GF-D8 (cell line): ENCODE measurements around the gene FOXP3.
"Not testable (repeated sequence)": the region's sequence is repeated elsewhere in the genome, so short reads cannot be mapped to it uniquely, and the experiment has no call there.

Experiments
- DNase-seq: peaks from one replicate; lab custom pipeline; 2025; lab: John Stamatoyannopoulos, UW

FOXP3 gene, protein sequence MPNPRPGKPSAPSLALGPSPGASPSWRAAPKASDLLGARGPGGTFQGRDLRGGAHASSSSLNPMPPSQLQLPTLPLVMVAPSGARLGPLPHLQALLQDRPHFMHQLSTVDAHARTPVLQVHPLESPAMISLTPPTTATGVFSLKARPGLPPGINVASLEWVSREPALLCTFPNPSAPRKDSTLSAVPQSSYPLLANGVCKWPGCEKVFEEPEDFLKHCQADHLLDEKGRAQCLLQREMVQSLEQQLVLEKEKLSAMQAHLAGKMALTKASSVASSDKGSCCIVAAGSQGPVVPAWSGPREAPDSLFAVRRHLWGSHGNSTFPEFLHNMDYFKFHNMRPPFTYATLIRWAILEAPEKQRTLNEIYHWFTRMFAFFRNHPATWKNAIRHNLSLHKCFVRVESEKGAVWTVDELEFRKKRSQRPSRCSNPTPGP

DNA sequence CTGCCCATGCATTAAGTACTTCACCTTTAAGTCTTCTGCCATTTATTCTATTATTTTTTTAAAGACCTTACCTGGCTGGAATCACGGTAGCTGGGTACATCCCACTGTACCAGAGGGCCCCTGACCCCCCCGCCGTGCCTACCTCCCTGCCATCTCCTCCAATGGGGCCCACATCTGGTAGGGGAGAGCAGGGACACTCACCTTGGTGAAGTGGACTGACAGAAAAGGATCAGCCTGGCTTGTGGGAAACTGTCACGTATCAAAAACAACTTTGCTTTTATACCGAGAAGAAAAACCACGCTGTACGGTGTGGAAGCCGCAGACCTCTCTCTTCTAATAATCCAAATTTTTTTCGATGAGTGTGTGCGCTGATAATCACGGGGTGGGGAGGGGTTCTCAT lies at the start of gene FOXP3:
TSS of gene FOXP3 (minus strand) at position 251 of the 400 bp plus-strand sequence. CDS start 6,205 bp downstream, outside the sequence.
- DNase-seq, result no peak

DNA sequence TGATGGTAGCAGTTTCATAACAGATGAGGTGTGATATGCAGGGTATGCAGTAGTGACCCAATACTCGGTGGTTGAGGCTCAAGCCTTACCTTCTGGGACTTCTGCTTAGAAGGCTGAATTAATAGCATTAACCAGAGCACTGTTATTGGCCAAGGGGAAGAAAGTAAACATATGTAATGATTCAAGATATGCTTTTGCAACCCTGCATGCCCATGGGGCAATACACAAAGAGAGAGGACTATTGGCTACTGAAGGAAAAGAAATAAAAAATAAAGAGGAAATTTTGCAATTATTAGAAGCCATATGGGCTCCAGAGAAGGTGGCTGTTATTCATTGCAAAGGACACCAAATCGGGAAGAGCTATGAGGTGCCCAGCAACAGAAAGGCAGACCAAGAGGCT lies 47.7 kb upstream of the FOXP3 start:
- no peak for DNase-seq

DNA sequence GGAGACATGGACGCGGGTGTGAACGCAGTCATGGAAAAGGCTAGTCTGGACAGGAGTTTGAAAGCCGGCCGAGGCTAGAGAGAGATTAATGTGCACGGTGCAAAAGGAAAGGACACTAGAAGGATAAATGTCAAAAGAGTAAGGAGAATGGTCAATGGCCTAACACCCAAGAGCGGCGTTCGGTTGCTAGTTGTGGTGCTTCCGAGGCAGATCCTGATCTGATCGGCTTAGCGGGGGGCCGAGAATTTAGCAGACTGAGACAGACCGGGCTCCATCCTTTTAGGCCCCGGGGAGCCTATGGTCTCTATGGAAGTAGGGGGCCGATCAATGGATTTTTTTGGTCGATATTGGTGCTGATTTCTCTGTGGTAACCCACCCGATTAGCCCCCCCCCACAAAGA lies 45.9 kb upstream of the FOXP3 start:
- DNase-seq, result no peak

DNA sequence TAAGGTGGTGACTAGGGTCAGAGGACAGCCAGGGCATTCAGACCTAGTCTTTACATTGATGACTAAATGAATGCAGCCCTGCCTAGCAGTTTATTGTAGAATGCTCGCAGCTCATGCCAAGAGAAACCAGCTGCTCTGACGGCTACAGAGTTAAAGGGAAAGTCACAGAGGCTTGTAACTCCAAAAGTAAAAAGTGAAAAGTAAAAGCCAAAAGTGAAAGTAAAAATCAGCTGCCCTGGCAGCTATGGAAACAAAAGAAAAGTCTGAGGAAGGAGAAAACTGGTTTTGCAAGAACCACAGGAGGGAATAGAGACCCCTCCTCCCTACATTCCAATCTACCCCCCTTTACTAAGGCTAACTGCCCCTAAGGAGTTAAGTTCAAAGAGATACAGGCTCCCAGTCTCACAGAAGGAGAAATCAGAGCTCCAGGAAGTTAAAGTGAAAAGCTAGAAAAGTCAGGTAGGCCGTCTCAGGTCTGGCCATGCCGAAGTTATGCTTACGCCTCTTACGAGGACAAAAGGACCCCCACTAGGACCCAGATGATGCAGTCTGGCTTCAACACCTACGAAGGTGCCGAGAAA lies 45.0 kb upstream of the FOXP3 start:
- DNase-seq, result no peak

DNA sequence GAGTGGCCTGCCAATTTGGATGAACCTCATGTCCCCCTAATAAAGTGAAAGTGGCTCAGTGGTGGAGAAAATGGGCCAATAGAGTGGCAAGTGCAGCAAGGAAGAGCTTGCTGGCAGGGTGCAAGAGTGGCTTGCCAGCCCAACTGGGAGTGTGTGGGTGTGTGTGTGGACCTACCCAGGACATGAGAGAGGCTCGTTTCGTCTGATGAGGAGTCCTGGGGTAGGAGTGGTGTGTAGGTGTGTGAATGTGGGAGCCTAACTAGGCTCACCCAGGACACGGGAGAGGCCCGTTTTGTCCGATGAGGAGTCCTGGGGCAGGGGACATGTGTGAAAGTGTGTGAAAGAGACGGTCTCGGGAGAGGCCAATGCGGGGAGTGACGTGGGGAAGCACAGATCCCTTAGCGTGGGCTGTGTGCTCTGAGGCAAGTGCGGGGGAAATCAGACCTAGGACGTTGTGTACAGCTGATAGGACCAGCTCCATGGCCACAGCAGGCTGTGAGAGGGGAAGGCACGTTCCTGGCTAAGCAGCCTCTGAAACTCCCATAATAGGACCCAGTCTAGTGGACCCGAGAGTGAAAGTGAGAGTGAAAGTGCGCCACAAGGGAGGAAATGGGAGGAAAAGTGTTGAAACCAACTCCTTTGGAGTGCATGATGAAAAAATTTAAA lies 44.2 kb upstream of the FOXP3 start:
- DNase-seq, result no peak

DNA sequence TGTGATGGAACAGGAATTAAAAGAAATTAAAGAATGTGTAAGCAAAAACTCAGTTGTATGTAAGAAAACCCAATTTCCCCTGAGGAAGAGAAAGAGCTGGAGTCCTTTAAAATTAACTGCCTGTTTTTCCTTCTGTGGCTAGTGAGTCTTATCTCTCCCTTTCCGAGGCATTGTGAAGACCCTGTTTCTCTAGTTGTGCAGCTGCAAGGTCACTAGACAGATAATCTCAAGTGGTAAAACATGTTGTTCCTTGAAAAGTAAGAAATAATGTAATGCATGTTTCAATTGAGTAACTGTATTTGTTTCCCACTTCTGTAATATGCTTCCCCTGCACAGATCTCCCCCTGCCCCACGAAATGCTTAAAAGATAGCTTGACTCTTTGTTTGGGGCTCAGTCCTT lies 43.3 kb upstream of the FOXP3 start:
- DNase-seq, result not testable (repeated sequence)

DNA sequence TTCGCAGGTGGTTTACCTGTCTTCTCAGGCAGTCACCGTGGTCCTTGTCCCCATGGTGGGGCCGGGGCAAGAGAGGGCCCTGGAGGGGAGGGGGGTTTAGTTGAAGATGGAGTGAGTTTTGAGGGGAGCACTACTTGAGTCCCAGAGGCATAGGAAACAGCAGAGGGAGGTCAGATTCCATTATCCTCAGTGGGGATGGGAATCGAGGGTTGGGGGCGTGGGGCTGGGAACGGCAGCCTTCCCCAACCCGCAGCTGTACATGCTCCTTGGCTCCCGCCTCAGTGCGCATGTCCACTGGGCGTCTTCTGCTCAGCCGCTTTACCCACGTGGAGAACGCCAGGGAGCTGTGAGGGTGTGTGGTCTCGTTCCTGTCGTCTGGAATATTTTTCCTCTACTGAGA lies 38.8 kb upstream of the FOXP3 start, which contains the start of gene GAGE10:
TSS of gene GAGE10 (plus strand) at position 301 of the 400 bp plus-strand sequence. CDS start 1,214 bp downstream, outside the sequence.
- DNase-seq, result no peak

DNA sequence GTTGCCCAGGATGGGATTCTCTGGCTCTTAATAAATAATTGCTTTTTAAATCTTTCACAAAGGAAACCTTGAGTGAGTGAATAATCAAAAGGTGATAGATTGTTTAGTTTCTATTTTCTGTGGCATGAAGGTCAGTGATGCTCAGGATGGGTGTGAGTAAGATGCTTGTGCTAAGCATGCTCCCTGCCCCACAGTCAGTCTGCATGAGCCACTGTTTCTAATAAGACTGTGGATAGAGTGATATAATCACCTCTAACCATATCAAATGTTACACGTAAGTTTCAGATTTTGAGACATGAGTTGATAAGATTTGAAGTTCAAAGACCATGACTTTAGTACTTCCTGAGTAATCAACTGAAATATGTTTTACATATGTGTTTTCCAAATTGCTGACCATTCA lies 36.2 kb upstream of the FOXP3 start:
- no peak for DNase-seq

DNA sequence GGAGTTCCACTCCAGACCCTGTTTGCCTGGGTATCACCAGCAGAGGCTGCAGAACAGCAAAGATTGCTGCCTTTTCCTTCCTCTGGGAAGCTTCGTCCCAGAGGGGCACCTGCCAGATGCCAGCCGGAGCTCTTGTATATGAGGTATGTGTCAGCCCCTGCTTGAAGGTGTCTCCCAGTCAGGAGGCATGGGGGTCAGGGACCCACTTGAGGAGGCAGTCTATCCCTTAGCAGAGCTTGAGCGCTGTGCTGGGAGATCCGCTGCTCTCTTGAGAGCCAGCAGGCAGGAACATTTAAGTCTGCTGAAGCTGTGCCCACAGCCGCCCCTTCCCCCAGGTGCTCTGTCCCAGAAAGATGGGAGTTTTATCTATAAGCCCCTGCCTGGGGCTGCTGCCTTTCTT lies 34.8 kb upstream of the FOXP3 start:
- not testable (repeated sequence) for DNase-seq

DNA sequence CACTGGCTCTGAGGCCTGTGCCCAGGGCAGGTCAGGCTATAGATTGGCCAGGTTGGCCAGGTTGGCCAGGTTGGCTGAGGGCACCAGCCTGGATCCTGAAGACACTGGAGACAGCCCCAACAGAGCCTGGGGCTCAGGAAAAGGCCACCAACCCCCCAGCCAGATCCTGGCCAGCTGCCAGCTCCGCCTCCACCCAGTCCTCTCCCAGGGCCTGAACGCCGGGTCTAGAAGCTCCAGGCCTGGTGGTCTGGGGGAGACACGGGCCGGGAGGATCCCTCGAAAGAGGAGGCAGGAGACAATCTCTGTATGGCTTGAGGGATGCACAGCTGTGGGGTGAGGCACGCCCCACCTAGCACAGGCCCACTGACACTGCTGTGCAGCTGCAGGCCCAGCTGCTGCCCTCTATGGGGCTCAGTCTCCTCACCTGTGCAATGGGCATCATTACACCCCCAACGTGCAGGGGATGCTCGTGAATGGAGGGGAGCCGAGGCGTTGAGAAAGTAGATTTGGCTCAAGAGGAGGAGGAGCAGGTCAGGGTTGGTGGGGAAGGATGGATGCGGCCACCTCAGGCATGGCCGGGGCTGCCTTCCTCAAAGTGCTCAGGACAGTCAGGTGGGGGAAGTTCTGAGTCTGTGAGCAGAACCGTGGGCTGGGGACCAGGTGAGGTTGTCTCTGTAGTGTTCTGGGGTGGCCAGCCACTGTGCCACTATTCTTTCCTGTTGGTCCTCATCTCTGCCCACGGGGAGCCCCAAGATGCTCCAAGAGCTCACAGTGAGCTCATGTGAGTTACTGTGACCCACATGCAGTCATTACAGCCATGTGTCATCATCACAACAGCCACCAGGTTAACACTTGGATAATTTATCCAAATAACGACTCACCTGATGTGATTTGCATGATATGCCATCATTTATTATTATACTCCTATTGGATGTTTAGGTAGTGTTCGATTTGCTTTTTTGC lies 28.2 kb upstream of the FOXP3 start:
- no peak for DNase-seq

DNA sequence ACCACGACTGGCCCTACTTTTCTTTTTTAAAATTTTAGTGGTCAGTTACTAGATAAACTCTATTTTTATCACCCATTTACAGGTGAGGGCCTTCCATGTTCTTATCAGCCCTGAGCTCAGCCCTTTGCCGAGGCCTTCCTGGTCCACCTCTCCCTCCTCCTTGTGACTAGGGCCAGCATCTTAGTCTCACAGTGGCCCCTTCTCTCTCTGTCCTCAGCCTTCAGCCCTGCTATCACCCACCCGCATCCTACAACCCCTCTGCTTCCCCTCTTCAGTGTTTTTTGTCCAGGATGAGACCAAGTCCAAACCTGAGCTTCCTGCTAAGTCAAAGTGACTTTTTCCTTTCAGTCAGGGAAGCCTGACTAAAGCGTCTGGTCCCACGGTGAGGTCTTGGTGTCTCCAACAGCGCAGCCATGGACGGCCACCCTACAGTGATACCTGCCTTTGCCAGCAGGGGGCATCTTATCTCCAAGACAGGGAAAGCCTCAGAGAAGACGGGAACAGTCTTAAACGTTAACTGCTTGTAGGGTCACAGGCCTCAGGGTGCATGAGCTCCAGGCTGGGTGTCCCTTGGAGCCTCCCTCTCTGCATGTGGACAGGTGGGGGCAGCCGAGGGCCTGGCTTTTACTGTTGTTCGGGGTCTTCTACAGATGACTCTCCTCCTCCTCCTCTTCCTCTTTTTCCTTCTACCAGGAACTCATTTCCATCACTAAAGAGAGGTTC lies 27.3 kb upstream of the FOXP3 start:
- no peak for DNase-seq

DNA sequence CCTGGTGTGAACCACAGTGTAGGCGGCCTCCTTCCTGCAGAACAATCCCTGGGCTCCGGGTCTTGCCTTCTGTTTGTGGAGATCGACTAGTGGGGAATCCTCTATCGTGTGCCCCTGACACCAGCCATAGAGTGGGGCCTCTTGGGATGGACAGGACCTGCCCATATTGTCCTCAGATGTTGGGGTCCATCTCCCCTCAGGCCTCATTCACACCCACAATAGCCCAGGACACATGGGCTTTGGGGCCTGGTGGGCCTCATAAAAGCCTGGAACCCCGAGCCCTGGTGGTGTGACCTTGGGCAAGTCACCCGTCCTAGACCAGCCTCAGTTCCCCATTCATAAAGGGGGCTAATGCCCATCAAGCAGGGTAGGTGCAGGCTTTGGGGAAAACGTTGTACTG lies 25.7 kb upstream of the FOXP3 start:
- DNase-seq, result no peak

DNA sequence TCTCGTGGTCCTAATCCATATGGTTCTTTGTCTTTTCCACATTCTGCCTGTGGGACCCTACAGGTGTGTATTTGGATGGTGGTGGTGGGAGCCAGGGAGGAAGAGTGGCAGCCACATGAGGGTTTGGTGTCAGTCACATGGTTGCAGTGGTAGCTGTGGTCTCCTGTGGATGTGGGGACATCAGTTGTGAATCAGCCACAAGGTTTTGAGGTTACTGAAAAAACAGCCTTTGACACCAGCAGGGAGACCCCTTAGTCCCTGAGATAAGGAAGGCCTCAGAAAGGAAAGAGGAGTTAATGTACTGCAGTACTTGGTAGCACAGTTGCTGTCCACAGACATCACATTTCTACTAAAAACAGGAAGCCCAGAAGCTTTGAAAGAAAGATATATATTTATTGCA lies 23.2 kb upstream of the FOXP3 start:
- DNase-seq, result no peak

DNA sequence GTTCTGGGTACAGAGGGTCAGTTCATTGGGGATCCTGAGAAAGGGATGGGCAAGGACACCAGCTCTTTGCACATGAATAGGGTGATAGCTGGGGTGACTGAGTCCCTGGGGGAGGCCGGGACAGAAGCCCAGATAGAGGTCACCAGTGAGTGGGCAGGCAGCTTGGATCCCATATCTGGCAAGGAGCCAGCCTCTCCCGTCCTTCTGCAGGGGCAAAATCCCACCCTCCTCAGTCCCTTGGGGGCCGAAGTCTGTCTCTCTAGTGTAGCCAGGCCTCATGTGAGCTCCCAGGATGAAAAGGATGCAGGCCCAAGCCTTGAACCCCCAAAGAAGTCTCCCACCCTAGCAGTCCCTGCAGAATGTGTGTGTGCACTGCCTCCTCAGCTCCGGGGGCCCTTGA lies 22.1 kb upstream of the FOXP3 start:
- DNase-seq, result no peak

DNA sequence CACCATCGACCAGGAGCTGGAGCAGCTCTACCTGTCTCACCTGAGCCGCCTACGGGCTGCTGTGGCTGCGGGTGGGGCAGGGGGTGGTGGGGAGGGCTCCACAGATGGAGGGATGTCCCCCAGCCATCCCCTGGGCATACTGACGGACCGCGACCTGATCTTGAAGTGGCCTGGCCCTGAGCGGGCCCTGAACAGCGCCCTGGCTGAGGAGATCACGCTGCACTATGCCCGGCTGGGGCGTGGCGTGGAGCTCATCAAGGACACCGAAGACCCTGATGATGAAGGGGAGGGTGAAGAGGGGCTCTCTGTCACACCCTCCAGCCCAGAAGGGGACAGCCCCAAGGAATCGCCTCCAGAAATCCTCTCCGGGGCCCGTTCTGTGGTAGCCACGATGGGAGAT lies 21.6 kb upstream of the FOXP3 start:
- no peak for DNase-seq

DNA sequence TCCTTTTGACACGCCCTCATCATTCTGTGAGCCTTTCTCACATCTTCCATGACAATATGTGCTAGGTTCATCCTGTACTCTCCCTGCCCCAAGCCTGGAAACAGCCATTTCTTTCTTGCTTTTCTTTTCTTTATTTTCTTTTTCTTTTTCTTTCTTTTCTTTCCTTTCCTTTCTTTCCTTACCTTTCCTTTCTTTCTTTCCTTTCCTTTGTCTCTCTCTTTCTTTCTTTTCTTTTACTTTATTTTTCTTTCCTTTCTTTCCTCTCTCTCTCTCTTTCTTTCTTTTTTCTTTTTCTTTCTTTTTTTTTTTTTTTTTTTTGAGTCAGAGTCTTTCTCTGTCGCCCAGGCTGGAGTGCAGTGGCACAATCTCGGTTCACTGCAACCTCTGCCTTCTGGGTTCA lies 19.7 kb upstream of the FOXP3 start:
- DNase-seq, result no peak

DNA sequence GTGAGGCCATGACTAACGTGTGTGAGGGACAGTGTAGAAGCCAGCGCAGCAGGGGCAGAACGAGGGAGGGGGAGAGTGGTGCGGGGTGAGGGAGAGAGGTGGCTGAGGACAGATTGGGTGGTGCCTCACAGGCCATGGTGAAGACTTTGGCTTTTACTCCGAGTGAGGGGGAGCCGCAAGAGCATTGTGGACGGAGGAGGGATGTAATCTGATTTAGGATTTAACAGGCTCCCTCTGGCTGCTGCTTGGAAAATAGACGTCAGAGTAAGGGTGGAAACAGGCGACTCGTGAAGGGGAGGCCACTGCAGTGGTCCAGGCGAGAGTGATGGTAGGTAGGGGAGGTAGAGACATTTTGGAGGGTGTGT lies 18.1 kb upstream of the FOXP3 start:
- no peak for DNase-seq

DNA sequence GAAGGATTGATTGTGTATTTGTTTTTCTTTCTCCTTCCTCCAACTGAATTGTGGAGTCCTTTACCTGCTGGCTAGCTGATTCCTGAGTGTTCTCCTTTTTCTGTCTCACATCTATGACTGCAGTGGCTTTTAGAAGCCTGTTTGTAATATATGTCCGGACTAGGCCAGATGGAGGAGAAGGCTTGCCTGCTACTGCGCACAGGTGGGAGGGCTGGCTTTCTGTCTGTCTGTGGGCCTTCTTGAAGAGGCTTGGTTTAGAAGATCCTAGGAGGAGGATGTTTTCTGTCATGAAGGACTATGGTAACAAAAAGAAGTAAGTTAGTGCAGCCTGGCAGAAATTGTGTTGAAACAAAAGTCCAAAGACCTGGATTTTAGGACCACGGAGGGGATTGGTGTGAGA lies 13.6 kb upstream of the FOXP3 start:
- no peak for DNase-seq

DNA sequence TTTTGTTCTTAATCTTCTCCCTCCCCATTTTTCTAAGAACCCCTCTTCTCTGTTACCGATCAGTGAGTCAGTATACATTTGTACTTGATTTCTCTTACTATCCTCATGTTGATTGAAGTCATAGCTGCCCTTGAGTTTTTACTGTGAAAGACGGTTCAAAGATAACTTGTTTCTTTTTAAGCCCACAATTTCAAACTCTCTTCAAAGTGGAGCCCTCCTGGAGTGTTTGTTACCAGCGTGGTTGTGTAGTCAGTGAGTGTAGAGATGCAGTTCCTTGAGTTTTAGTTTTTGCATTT lies 13.0 kb upstream of the FOXP3 start:
- no peak for DNase-seq

DNA sequence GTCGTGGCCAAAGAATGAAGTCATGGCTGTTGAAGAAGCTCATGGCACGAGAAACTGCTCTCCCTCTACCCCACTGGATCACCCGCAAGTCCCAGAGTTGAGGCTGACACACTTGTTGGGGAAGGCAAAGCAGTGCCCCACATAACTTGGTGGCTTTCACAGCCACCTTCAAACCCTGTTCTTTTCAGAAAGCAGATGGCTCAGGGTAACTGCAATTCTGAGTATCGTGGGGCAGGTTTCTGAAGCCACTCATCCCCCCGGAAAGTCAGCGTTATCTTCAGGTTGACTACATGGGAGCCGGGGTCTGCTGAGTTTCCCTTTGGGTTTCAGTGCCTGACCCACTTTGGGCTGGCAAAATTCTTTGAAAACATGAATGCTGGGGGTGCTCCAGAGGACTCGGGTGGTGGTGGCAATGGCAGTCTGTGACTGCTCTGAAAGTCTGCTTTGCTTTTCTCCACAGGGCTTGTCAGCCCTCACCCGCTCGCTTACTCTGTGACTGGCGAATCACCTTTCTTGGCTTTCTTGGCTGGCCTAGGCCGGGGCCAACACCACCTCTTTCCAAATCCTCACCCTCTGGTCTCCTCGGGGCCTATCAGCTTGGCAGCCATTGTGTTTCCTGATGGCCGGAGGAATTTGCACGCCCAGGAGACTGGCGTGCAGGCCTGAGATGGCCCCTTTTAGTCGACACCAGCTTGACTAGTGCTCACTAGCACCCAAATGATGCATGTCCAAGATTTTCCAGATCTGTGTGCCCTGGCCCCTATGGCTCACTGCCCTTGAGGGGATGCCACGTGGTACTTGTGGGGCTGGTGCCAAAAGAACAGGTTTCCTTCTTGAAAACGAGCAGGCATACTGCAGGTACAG lies 12.4 kb upstream of the FOXP3 start:
- no peak for DNase-seq

DNA sequence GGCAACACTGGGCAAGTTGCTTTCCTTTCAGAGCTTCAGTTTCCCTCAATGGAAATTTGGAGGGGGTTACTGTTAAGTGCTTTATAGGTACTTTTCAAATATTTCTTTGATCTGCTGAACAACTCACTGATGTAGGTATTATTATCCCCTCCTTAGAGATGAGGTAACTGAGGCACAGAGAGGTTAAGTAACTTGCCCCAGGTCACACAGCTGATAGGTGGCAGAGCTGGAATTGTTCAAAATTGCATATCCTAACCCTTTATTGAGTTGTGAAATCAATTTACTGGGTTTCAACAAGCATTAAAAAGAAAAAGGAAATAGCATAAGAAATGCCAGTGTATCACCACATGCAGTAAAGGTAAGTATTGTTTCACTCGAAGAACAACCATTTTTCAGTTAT lies 11.7 kb upstream of the FOXP3 start:
- DNase-seq, result no peak
